Measurements from ENCODE around the gene MORN5. TPM values are rescaled to one million over a fixed set of nuclear protein-coding genes. Genes with fewer than 3 reads are reported as not detected.

MORN5 gene
- total RNA-seq, 1 donor: not detected

GRCh38 chr9:122204055-122204454 is 44.3 kb downstream of the MORN5 start:
- TF ChIP-seq CTCF (IDR thresholded peaks at IDR 0.05; ENCODE audit: insufficient read depth, low read length): no peak
- no peak overlapping the region for H3K4me3 ChIP-seq (ENCODE audit: low read depth, low read length)
- DNase-seq (ENCODE audit: low read depth): no peak

- no peak for DNase-seq (ENCODE audit: low read depth)
- no peak for TF ChIP-seq CTCF (IDR thresholded peaks at IDR 0.05; ENCODE audit: insufficient read depth, low read length)
- no peak overlapping the region for H3K4me3 ChIP-seq (ENCODE audit: low read depth, low read length)
Measured at GRCh38 chr9:122204491-122204890, 44.8 kb downstream of the MORN5 start.

- DNase-seq (ENCODE audit: low read depth): no peak
- H3K4me3 ChIP-seq (ENCODE audit: low read depth, low read length): no peak overlapping the region
- no peak for TF ChIP-seq CTCF (IDR thresholded peaks at IDR 0.05; ENCODE audit: insufficient read depth, low read length)
Measured at GRCh38 chr9:122205176-122205575, 45.5 kb downstream of the MORN5 start.

- no peak for TF ChIP-seq CTCF (IDR thresholded peaks at IDR 0.05; ENCODE audit: insufficient read depth, low read length)
- H3K4me3 ChIP-seq (ENCODE audit: low read depth, low read length): no peak overlapping the region
- peak; percentile 71 for DNase-seq (ENCODE audit: low read depth)
Measured at GRCh38 chr9:122206118-122207046, 46.7 kb downstream of the MORN5 start.

GRCh38 chr9:122207096-122207495 is 47.4 kb downstream of the MORN5 start:
- no peak for DNase-seq (ENCODE audit: low read depth)
- no peak overlapping the region for H3K4me3 ChIP-seq (ENCODE audit: low read depth, low read length)
- TF ChIP-seq CTCF (IDR thresholded peaks at IDR 0.05; ENCODE audit: insufficient read depth, low read length): no peak

- TF ChIP-seq CTCF (IDR thresholded peaks at IDR 0.05; ENCODE audit: insufficient read depth, low read length): no peak
- DNase-seq (ENCODE audit: low read depth): no peak
- H3K4me3 ChIP-seq (ENCODE audit: low read depth, low read length): no peak overlapping the region
Measured at GRCh38 chr9:122209451-122209850, 49.7 kb downstream of the MORN5 start.

Data from fibroblast of the aortic adventitia (primary cell).